Frontal cortex (tissue), 4 donors: ENCODE data around the gene IKZF4. TPM values are rescaled to one million over a fixed set of nuclear protein-coding genes. Genes with fewer than 3 reads are reported as not detected.
"Not testable (repeated sequence)": the region's sequence is repeated elsewhere in the genome, so short reads cannot be mapped to it uniquely, and the experiment has no call there.

Experiments used
- DNase-seq, 2 donors: peaks; one replicate each; pipeline ENCODE4 v3.0.0; 2012; ENCODE audit warnings: low spot score in 2 of 2
- FAIRE-seq: peaks from 2 replicates; lab custom pipeline; 2012; peaks lifted over from hg19 to GRCh38; lab: Jason Lieb, UNC
- total RNA-seq: library from RNA; depleted of rRNA; stranded (reverse); fragments of >200 nt; gene quantifications from one replicate; pipeline ENCODE4 v1.2.3, GENCODE V29; 2014
- donor health status: control.
- donor health status: control.
- donor health status: control.

Gene IKZF4
- total RNA-seq, 1 donor from 2014 or later = 1.6 TPM

DNA sequence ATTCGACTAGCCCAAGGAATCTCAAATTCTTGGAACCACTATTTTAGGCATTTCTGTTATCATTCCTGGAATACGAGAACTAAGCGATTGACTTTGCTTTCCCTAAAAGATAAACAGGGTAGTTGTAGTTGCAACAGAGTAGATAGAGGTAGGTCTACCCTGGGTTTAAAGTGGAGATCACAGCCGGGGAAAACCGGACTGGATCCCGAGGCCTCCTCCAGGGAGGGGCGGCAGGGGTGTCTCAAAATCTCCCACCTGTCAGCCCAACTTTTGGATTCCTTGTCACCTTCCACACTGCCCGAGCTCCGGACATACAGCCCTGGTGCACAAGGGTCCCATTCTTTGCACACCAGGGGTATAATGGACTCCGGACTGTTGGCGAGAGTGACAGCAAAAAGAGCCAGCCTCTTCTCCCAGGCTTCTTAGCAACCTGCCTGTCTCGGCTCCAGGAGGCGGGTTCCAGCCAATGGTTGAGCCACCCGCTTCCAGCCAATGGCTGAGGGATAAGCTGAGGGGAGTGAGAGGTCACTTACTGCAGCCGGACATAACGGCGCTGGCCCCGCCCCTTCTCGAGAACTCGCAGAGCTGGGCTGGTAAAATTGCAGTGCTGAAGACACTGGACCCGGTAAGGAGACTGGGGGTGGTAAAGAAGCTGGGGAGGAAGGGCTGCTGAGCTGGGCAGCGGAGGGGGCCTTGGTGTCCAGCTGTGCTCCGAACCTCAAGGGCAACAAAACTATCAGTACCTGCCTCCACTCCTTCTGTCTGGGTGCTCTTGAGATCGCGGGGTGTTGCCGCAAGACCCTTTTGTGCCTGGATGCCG, 23.9 kb upstream of the IKZF4 start, which contains the start of gene SUOX:
SUOX (plus strand) TSS at position 562 of the 820 bp plus-strand sequence. CDS start 4,946 bp downstream, outside the sequence.
- peak; percentile 91 to 98 for DNase-seq
- peak; percentile 40 for FAIRE-seq

- DNase-seq = no peak
- FAIRE-seq = no peak
Observed at GRCh38 chr12:55997535-55997859, 23.3 kb upstream of the IKZF4 start.

GRCh38 chr12:55999522-55999921, 21.3 kb upstream of the IKZF4 start:
- FAIRE-seq, DNase-seq: not testable (repeated sequence)

DNA sequence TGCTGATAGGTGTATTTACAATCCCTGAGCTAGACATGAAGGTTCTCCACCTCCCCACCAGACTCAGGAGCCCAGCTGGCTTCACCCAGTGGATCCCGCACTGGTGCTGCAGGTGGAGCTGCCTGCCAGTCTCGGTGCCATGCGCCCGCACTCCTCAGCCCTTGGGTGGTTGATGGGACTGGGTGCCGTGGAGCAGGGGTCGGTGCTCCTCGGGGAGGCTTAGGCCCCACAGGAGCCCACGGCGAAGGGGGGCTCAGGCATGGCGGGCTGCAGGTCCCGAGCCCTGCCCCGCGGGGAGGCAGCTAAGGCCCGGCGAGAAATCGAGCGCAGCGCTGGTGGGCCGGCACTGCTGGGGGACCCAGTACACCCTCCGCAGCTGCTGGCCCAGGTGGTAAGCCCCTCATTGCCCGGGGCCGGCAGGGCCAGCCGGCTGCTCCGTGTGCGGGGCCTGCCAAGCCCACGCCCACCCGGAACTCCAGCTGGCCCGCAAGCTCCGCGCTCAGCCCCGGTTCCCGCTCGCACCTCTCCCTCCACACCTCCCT, 20.8 kb upstream of the IKZF4 start:
- DNase-seq, FAIRE-seq: not testable (repeated sequence)

- no peak for DNase-seq
- no peak for FAIRE-seq
Observed at GRCh38 chr12:56001487-56002100, 19.2 kb upstream of the IKZF4 start.

DNA sequence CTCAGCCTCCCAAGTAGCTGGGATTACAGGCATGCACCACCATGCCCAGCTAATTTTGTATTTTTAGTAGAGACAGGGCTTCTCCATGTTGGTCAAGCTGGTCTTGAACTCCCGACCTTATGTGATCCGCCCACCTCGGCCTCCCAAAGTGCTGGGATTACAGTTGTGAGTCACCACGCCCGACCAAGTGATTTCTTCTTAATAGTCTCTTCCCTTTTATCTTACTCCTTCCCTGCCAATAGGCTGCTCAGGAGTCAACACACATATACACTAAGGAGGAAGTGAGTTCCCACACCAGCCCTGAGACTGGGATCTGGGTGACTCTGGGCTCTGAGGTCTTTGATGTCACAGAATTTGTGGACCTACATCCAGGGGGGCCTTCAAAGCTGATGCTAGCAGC, 17.5 kb upstream of the IKZF4 start:
- DNase-seq, FAIRE-seq: not testable (repeated sequence)

GRCh38 chr12:56004211-56004610, 16.6 kb upstream of the IKZF4 start:
- no peak for DNase-seq
- no peak for FAIRE-seq

- DNase-seq = peak; percentile 68 to 80
Observed at GRCh38 chr12:56007564-56008559, 13.0 kb upstream of the IKZF4 start.

DNA sequence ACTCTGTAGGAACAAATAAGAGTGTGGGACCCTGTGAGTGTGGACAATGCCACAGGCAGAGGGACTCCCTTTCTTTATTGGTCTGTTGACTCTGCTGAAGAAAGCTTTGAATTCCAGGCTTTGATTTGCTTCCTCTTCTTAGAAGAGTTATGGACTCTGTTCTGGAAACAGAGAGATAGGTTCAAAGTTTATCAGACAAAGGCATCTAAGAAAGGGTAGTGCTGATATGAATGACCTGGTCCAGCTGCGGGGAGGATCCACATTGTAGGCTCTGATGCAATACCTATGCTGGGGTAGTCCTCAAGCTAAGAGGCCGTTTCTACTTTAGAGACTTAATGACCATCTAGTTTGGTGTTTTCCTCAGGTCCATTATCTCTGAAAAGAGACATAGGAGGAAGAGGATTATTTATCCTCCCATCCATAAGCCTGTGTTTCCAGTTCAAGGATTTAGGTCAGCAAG, 10.7 kb upstream of the IKZF4 start:
- FAIRE-seq (no peak), DNase-seq (no peak)

More at GRCh38 chr12:56007564-56008559, 13.0 kb upstream of the IKZF4 start:
- no peak for FAIRE-seq

GRCh38 chr12:56011509-56012090, 9.2 kb upstream of the IKZF4 start:
- FAIRE-seq (no peak), DNase-seq (no peak)

DNA sequence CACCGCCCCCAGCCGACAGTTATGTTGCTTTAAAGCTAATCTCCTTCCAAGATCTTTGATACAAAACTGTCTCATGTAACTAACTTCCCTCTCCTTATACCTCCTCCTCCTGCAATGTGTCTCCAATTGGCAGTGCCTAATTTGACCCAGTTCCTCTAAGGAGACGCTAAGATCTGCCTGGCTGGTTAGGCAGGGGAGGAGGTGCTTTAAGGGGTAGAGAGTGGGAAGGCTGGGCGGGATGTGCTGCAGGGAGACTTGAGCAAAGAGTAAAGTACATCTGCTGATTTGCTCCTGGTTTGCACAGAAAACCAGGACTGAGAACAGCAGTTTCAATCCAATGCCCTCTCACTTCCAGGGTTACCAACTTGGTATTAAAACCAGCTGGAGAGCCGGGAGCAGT, 7.4 kb upstream of the IKZF4 start:
- no peak for FAIRE-seq
- DNase-seq = no peak

GRCh38 chr12:56014205-56014604, 6.6 kb upstream of the IKZF4 start:
- FAIRE-seq (no peak), DNase-seq (no peak)

DNA sequence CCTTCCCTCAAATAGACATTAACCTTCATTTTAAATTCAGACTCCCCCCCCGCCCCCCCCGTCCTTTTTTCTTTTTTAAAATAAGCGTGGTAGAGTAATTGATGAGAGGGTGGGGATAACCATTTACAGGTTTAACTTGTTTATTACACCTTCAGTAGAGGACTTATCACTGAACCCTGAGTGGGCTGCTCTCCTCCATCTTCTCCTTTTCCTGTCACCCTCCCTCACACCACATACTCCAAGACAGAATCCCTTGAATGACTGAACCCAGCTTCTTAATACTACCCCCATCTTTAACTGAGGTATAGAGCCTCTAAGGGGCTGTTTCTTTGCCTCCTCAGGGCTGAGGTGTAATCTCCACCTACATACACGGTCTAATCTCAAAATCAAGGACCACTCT, 3.7 kb upstream of the IKZF4 start:
- no peak for DNase-seq
- no peak for FAIRE-seq

DNA sequence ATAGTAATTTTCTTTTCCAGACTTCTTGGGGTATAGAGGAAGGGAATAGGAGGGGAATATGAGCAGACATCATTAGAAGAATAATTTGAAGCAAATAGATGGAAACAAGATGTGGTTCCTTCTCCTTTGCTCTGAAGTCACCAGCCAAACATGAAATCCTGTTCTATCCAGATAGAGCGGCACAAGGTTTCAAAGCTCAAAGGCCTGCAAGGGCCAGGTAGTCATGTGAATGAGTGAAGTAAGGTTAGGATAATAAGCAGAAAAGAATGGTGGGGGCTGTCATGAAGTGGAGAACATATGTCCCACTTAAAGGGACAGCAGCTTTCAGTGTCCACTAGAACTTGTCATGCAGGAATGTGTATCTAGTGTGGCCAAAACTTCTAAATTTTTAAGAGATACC, 2.5 kb upstream of the IKZF4 start:
- DNase-seq = no peak
- no peak for FAIRE-seq

DNA sequence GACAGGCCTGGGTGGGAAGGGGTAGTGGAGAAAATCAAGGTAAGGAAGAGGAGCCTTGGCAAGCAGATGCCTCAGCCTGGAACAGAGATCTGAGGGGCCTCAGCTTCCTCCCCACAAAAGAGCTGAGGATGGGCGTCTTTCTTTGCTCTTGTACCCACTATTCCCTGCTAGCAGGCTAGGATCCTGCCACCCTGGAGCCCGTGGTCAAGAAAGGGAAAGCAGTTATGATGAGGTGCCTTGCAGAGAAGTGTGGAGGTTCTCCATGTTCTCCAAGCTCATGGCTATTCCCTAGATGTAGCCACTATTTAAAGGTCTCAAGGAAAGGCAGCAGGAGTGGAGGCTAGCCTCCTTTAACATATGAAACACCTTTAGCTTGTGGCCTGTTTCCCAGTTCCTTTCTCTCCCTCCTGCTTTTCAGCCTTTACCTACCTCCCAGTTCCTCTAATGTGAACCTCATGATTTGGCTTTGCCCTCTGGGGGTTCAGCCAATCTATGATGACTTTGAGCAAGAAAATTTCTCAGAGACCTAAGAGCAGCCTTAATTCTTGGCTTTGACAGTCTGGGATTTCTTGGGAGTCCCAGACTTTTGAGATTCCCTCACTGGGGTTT, 1.1 kb downstream of the IKZF4 start:
- FAIRE-seq = no peak
- DNase-seq = no peak

DNA sequence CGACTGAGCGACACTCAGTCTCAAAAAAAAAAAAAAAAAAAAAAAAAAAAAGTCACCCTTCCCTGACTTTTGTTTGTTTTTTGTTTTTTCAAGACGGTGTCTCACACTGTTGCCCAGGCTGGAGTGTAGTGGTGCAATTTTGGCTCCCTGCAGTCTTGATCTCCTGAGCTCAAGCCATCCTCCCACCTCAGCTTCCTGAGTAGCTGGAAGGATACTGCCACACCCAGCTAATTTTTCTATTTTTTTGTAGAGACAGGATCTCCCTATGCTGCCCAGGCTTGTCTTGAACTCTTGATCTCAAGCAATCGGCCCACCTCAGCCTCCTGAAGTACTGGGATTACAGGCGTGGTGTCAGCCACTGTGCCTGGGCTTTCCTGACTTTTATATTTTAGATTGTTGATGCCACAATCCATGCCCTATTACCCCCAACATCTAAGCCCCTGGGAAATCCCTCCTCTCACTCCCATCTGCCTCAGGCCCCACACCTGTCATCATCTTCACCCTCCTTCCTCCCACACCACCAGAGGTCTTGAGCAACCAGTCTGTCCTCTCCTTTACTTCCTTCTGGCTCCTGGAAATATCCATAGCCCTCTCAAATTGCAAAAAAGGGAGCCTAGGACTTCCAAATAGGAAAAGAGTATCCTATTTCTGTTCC, 7.8 kb downstream of the IKZF4 start:
- FAIRE-seq (no peak), DNase-seq (no peak)

DNA sequence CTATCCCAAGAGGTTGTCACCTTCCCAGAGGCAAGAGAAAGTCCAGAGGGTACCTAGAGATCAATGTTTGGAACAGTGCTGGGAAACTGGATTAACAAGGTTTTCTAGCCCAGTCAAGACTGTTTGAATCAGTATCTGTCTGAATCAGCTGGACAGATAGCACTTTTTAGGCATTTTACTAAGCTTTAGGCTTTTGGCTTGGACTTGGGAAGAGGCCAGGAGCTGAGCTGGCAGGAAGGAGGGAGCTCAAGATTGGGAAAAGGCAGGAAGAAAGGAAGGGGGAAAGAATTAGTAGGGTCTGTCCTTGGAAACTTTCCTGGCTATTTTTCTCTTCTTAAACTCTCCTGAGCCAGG, 8.3 kb downstream of the IKZF4 start:
- DNase-seq = no peak
- FAIRE-seq = no peak

- DNase-seq = peak in 1 of 2 donors; percentile 55
- FAIRE-seq = no peak
Observed at GRCh38 chr12:56029666-56030293, 8.9 kb downstream of the IKZF4 start.
